HEK293 (cell line): ENCODE data around the gene EML6.

ENCODE experiments used
- CTCF ChIA-PET: fragments of 350-600 bp; formaldehyde crosslinking; extraction: SDS; loops from one replicate; lab custom pipeline; 2021; ENCODE audit warnings: antibody characterized with exemption; lab: Yijun Ruan, JAX
- POLR2A ChIA-PET: fragments of 300-600 bp; formaldehyde crosslinking; extraction: SDS; loops from one replicate; lab custom pipeline; 2020; ENCODE audit warnings: antibody characterized with exemption, inconsistent platforms; lab: Yijun Ruan, JAX
- H3K27ac ChIP-seq: fragments of 200-500 bp; sonication (Bioruptor generic); 2 replicates; pipeline ENCODE4 v1.5.1; 2014; ENCODE audit warnings: low read depth, low read length, control low read depth, inconsistent platforms; ENCODE audit errors: extremely low read depth
- H3K36me3 ChIP-seq, 2 experiments: fragments of 200-500 bp in 1 of 2; sonication (Bioruptor generic) in 1 of 2; 1 replicate in 1 of 2; 2 replicates in 1 of 2; pipeline ENCODE4 v1.5.1; 2014 to 2017; ENCODE audit warnings: inconsistent platforms in 2 of 2, low read length in 2 of 2; ENCODE audit not compliant: control insufficient read depth in 2 of 2, insufficient read depth in 1 of 2
- H3K4me1 ChIP-seq: fragments of 200-500 bp; sonication (Bioruptor generic); 2 replicates; pipeline ENCODE4 v1.5.1; 2014; ENCODE audit warnings: mild to moderate bottlenecking, low read length, inconsistent platforms; ENCODE audit not compliant: control insufficient read depth, insufficient read depth
- H3K4me3 ChIP-seq: 2 replicates; pipeline ENCODE4 v1.5.1; 2011; ENCODE audit warnings: low read depth, mild to moderate bottlenecking, control low read depth, low read length, moderate library complexity
- H3K9me3 ChIP-seq: fragments of 200-500 bp; sonication (Bioruptor generic); 2 replicates; pipeline ENCODE4 v1.5.1; 2014; ENCODE audit warnings: low read depth, low read length, inconsistent platforms; ENCODE audit not compliant: control insufficient read depth, insufficient read depth
- FEZF1 ChIP-seq: fragments of 450-650 bp; formaldehyde crosslinking; IDR thresholded peaks from 2 replicates; pipeline ENCODE4 v1.5.1; 2016; ENCODE audit warnings: missing biosample characterization, missing genetic modification characterization
- ZBTB48 ChIP-seq: fragments of 450-650 bp; formaldehyde crosslinking; IDR thresholded peaks from 2 replicates; pipeline ENCODE4 v1.5.1; 2016; ENCODE audit warnings: missing biosample characterization, missing genetic modification characterization
- ZNF19 ChIP-seq: fragments of 450-650 bp; formaldehyde crosslinking; IDR thresholded peaks from 2 replicates; pipeline ENCODE4; 2016; ENCODE audit warnings: missing biosample characterization, missing genetic modification characterization, low read depth
- ZNF292 ChIP-seq: fragments of 450-650 bp; formaldehyde crosslinking; IDR thresholded peaks from 2 replicates; pipeline ENCODE4 v1.5.1; 2016; ENCODE audit warnings: low read depth, missing biosample characterization, missing genetic modification characterization, borderline replicate concordance
- ZNF37A ChIP-seq: fragments of 450-650 bp; IDR thresholded peaks from 2 replicates; pipeline ENCODE4 v1.5.1; 2018; ENCODE audit warnings: missing biosample characterization, missing genetic modification characterization
- ZNF416 ChIP-seq: fragments of 450-650 bp; formaldehyde crosslinking; IDR thresholded peaks from 2 replicates; pipeline ENCODE4 v1.5.1; 2016; ENCODE audit warnings: missing biosample characterization, missing genetic modification characterization
- ZNF473 ChIP-seq: fragments of 450-650 bp; formaldehyde crosslinking; IDR thresholded peaks from 2 replicates; pipeline ENCODE4 v1.5.1; 2017; ENCODE audit warnings: missing biosample characterization, missing genetic modification characterization
- ZNF549 ChIP-seq: fragments of 450-650 bp; IDR thresholded peaks from 2 replicates; pipeline ENCODE4 v1.5.1; 2018; ENCODE audit warnings: missing biosample characterization, missing genetic modification characterization, mild to moderate bottlenecking, inconsistent platforms, moderate library complexity
- ZNF555 ChIP-seq: fragments of 450-650 bp; formaldehyde crosslinking; conservative IDR thresholded peaks from 2 replicates; pipeline ENCODE4 v1.5.1; 2017; ENCODE audit warnings: missing biosample characterization, mild to moderate bottlenecking, missing genetic modification characterization, inconsistent platforms
- ZNF560 ChIP-seq: fragments of 450-650 bp; formaldehyde crosslinking; IDR thresholded peaks from 2 replicates; pipeline ENCODE4 v1.5.1; 2017; ENCODE audit warnings: missing biosample characterization, missing genetic modification characterization, borderline replicate concordance
- ZSCAN23 ChIP-seq: fragments of 450-650 bp; formaldehyde crosslinking; IDR thresholded peaks from 2 replicates; pipeline ENCODE4 v1.5.1; 2016; ENCODE audit warnings: missing biosample characterization, missing genetic modification characterization
- ZSCAN30 ChIP-seq: fragments of 450-650 bp; IDR thresholded peaks from 2 replicates; pipeline ENCODE4 v1.5.1; 2018; ENCODE audit warnings: missing biosample characterization, mild to moderate bottlenecking, missing genetic modification characterization, moderate library complexity
- TF ChIP-seq, protein P1 (sequence below): fragments of 450-650 bp; formaldehyde crosslinking; IDR thresholded peaks from 2 replicates; pipeline ENCODE4 v1.5.1; 2016; ENCODE audit warnings: missing biosample characterization, missing genetic modification characterization
- TF ChIP-seq, protein P2 (sequence below): sonication (generic); formaldehyde crosslinking; IDR thresholded peaks from 2 replicates; pipeline ENCODE4 v1.8.1; 2022; ENCODE audit warnings: mild to moderate bottlenecking, moderate library complexity, missing genetic modification reagents
- TF ChIP-seq, protein P3 (sequence below): fragments of 450-650 bp; formaldehyde crosslinking; IDR thresholded peaks from 2 replicates; pipeline ENCODE4 v1.5.1; 2016; ENCODE audit warnings: missing biosample characterization, missing genetic modification characterization
- TF ChIP-seq, protein P4 (sequence below): fragments of 450-650 bp; formaldehyde crosslinking; IDR thresholded peaks from 2 replicates; pipeline ENCODE4 v1.5.1; 2016; ENCODE audit warnings: missing biosample characterization, missing genetic modification characterization
- TF ChIP-seq, protein P5 (sequence below): fragments of 450-650 bp; formaldehyde crosslinking; IDR thresholded peaks from 2 replicates; pipeline ENCODE4 v1.5.1; 2017; ENCODE audit warnings: missing biosample characterization, missing genetic modification characterization
- TF ChIP-seq, protein P6 (sequence below): fragments of 450-650 bp; formaldehyde crosslinking; IDR thresholded peaks from 2 replicates; pipeline ENCODE4 v1.5.1; 2016; ENCODE audit warnings: missing biosample characterization, missing genetic modification characterization
- TF ChIP-seq, protein P7 (sequence below): fragments of 450-650 bp; IDR thresholded peaks from 2 replicates; pipeline ENCODE4 v1.5.1; 2018; ENCODE audit warnings: missing biosample characterization, mild to moderate bottlenecking, missing genetic modification characterization

Gene EML6

DNA sequence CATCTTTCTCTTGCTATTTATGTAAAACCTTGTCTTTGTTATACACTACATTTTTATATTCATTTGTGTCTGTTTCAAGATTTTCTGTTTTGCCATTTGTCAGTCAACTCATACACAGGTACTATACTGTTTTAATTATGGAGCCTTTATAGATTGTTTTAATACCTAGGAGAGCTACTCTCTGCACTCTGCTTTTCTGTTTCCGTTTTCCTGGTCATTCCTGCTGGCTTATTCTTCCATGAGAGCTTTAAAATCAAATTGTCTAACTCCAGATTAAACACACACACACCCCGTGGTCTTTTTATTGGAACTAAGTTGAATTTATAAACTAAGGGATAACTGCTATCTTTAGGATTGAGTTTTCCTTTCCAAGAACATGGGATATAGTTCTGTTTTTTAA lies 165.6 kb downstream of the EML6 start:
- Histone ChIP-seq H3K27ac (no peak overlapping the region), H3K36me3 (no peaks in the 10 kb centered on the region), H3K4me1 (no peaks in the 10 kb centered on the region), H3K9me3 (no peaks in the 10 kb centered on the region), H3K4me3 (no peak overlapping the region)
- CTCF ChIA-PET: interaction anchor here (0.5 to 1.9 kb wide), 6 partner anchors 11 to 603 kb away, joined by 3 to 4 read pairs (median 3); no protein-coding TSS in a partner anchor
- POLR2A ChIA-PET: interaction anchor here (0.6 kb wide), 1 partner anchor 320 kb away, joined by 3 read pairs; no protein-coding TSS in a partner anchor
- TF ChIP-seq, protein P1, sequence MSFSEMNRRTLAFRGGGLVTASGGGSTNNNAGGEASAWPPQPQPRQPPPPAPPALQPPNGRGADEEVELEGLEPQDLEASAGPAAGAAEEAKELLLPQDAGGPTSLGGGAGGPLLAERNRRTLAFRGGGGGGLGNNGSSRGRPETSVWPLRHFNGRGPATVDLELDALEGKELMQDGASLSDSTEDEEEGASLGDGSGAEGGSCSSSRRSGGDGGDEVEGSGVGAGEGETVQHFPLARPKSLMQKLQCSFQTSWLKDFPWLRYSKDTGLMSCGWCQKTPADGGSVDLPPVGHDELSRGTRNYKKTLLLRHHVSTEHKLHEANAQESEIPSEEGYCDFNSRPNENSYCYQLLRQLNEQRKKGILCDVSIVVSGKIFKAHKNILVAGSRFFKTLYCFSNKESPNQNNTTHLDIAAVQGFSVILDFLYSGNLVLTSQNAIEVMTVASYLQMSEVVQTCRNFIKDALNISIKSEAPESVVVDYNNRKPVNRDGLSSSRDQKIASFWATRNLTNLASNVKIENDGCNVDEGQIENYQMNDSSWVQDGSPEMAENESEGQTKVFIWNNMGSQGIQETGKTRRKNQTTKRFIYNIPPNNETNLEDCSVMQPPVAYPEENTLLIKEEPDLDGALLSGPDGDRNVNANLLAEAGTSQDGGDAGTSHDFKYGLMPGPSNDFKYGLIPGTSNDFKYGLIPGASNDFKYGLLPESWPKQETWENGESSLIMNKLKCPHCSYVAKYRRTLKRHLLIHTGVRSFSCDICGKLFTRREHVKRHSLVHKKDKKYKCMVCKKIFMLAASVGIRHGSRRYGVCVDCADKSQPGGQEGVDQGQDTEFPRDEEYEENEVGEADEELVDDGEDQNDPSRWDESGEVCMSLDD (tag by site-specific recombination): no peak
- TF ChIP-seq, protein P2, sequence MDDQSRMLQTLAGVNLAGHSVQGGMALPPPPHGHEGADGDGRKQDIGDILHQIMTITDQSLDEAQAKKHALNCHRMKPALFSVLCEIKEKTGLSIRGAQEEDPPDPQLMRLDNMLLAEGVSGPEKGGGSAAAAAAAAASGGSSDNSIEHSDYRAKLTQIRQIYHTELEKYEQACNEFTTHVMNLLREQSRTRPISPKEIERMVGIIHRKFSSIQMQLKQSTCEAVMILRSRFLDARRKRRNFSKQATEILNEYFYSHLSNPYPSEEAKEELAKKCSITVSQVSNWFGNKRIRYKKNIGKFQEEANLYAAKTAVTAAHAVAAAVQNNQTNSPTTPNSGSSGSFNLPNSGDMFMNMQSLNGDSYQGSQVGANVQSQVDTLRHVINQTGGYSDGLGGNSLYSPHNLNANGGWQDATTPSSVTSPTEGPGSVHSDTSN (CRISPR knock-in tag): no peak
- TF ChIP-seq, protein P3, sequence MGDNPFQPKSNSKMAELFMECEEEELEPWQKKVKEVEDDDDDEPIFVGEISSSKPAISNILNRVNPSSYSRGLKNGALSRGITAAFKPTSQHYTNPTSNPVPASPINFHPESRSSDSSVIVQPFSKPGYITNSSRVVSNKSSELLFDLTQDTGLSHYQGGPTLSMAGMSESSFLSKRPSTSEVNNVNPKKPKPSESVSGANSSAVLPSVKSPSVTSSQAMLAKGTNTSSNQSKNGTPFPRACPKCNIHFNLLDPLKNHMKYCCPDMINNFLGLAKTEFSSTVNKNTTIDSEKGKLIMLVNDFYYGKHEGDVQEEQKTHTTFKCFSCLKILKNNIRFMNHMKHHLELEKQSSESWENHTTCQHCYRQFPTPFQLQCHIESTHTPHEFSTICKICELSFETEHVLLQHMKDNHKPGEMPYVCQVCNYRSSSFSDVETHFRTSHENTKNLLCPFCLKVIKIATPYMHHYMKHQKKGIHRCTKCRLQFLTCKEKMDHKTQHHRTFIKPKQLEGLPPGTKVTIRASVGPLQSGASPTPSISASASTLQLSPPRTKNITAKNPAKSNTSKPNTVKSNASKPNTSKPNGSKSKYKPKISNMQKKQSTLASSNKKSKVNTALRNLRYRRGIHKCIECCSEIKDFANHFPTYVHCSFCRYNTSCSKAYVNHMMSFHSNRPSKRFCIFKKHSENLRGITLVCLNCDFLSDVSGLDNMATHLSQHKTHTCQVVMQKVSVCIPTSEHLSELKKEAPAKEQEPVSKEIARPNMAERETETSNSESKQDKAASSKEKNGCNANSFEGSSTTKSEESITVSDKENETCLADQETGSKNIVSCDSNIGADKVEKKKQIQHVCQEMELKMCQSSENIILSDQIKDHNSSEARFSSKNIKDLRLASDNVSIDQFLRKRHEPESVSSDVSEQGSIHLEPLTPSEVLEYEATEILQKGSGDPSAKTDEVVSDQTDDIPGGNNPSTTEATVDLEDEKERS (tag by site-specific recombination): no peak
- TF ChIP-seq ZNF473: no peak
- no peak for TF ChIP-seq ZNF416 (tag by site-specific recombination)
- TF ChIP-seq, protein P4, sequence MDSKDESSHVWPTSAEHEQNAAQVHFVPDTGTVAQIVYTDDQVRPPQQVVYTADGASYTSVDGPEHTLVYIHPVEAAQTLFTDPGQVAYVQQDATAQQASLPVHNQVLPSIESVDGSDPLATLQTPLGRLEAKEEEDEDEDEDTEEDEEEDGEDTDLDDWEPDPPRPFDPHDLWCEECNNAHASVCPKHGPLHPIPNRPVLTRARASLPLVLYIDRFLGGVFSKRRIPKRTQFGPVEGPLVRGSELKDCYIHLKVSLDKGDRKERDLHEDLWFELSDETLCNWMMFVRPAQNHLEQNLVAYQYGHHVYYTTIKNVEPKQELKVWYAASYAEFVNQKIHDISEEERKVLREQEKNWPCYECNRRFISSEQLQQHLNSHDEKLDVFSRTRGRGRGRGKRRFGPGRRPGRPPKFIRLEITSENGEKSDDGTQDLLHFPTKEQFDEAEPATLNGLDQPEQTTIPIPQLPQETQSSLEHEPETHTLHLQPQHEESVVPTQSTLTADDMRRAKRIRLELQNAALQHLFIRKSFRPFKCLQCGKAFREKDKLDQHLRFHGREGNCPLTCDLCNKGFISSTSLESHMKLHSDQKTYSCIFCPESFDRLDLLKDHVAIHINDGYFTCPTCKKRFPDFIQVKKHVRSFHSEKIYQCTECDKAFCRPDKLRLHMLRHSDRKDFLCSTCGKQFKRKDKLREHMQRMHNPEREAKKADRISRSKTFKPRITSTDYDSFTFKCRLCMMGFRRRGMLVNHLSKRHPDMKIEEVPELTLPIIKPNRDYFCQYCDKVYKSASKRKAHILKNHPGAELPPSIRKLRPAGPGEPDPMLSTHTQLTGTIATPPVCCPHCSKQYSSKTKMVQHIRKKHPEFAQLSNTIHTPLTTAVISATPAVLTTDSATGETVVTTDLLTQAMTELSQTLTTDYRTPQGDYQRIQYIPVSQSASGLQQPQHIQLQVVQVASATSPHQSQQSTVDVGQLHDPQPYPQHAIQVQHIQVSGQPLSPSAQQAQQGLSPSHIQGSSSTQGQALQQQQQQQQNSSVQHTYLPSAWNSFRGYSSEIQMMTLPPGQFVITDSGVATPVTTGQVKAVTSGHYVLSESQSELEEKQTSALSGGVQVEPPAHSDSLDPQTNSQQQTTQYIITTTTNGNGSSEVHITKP (tag by site-specific recombination): no peak
- no peak for TF ChIP-seq ZSCAN30 (tag by site-specific recombination)
- no peak for TF ChIP-seq ZNF19 (tag by site-specific recombination)
- TF ChIP-seq ZNF292 (tag by site-specific recombination): no peak
- TF ChIP-seq ZNF549 (tag by site-specific recombination): no peak
- TF ChIP-seq, protein P5, sequence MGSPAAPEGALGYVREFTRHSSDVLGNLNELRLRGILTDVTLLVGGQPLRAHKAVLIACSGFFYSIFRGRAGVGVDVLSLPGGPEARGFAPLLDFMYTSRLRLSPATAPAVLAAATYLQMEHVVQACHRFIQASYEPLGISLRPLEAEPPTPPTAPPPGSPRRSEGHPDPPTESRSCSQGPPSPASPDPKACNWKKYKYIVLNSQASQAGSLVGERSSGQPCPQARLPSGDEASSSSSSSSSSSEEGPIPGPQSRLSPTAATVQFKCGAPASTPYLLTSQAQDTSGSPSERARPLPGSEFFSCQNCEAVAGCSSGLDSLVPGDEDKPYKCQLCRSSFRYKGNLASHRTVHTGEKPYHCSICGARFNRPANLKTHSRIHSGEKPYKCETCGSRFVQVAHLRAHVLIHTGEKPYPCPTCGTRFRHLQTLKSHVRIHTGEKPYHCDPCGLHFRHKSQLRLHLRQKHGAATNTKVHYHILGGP (tag by site-specific recombination): no peak

DNA sequence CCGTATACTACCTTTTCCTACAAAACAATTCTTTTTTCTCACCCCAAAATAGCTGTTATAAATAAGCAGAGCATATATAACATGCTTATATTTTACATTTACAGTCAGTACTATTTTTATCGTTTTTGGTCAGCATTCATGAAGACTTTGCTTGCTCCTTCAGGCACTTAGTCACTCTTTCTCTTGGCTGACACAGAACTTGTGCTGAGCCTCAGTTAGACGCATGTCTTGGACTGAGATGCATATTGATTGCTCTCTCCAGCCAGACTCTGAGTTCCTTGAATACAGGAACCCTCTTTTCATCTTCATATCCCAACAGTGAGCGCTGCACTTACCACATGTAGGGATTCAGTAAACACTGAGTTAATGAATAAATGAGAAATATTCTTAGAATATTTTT lies 168.4 kb downstream of the EML6 start:
- CTCF ChIA-PET: interaction anchor here (2.0 kb wide), 1 partner anchor 7 kb away, joined by 11 read pairs; no protein-coding TSS in a partner anchor
- H3K4me1 ChIP-seq: no peaks in the 10 kb centered on the region
- POLR2A ChIA-PET: no interaction called here
- no peak overlapping the region for H3K4me3 ChIP-seq
- peaks cover 0 to 4% of the 10 kb centered on the region in 2 experiments; a peak in 1 of 3 replicates for H3K36me3 ChIP-seq
- H3K9me3 ChIP-seq: no peaks in the 10 kb centered on the region
- no peak overlapping the region for H3K27ac ChIP-seq
- no peak for TF ChIP-seq ZNF555 (tag by site-specific recombination)
- no peak for TF ChIP-seq FEZF1 (tag by site-specific recombination)
- no peak for TF ChIP-seq ZSCAN23 (tag by site-specific recombination)
- TF ChIP-seq, protein P6, sequence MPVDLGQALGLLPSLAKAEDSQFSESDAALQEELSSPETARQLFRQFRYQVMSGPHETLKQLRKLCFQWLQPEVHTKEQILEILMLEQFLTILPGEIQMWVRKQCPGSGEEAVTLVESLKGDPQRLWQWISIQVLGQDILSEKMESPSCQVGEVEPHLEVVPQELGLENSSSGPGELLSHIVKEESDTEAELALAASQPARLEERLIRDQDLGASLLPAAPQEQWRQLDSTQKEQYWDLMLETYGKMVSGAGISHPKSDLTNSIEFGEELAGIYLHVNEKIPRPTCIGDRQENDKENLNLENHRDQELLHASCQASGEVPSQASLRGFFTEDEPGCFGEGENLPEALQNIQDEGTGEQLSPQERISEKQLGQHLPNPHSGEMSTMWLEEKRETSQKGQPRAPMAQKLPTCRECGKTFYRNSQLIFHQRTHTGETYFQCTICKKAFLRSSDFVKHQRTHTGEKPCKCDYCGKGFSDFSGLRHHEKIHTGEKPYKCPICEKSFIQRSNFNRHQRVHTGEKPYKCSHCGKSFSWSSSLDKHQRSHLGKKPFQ (tag by site-specific recombination): no peak
- no peak for TF ChIP-seq ZBTB48 (tag by site-specific recombination)
- TF ChIP-seq, protein P7, sequence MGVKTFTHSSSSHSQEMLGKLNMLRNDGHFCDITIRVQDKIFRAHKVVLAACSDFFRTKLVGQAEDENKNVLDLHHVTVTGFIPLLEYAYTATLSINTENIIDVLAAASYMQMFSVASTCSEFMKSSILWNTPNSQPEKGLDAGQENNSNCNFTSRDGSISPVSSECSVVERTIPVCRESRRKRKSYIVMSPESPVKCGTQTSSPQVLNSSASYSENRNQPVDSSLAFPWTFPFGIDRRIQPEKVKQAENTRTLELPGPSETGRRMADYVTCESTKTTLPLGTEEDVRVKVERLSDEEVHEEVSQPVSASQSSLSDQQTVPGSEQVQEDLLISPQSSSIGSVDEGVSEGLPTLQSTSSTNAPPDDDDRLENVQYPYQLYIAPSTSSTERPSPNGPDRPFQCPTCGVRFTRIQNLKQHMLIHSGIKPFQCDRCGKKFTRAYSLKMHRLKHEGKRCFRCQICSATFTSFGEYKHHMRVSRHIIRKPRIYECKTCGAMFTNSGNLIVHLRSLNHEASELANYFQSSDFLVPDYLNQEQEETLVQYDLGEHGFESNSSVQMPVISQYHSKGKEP (tag by site-specific recombination): no peak
- no peak for TF ChIP-seq ZNF37A (tag by site-specific recombination)
- no peak for TF ChIP-seq ZNF560 (tag by site-specific recombination)
